ENCODE results near the gene GOSR2.
"Not testable (repeated sequence)": the region's sequence is repeated elsewhere in the genome, so short reads cannot be mapped to it uniquely, and the experiment has no call there.

Gene GOSR2

DNA sequence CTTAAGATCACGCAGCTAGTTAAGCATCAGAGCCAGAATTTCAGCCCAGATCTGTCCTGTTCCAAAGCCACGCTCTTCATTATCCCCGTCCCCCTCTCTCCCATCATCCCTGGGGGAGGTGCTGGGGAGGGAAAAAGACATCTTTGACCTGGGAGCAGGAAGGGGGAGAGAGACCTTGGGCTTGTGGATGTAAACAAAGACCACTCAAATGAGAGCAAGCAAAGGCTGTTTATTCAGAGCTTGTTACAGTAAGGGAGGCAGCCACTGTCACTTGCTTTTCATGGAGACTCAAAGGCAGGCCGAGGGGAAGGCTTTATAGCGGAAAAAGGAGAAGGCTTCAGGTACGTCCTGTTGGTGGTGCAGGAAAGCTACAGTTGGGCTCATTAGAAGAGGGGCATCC lies 59.6 kb downstream of the GOSR2 start:
- H3K27me3 ChIP-seq (ENCODE audit: control insufficient read depth, insufficient read depth, low read length), result no peaks in the 10 kb centered on the region
- H3K4me1 ChIP-seq, result no peaks in the 10 kb centered on the region
- H3K27ac ChIP-seq, result no peak overlapping the region
- H3K79me2 ChIP-seq, result no peaks in the 10 kb centered on the region
- H3K9me3 ChIP-seq (ENCODE audit: control insufficient read depth, low read length), result no peaks in the 10 kb centered on the region
- no peak overlapping the region for H3K4me3 ChIP-seq (ENCODE audit: low read depth, low read length)
- H3K4me2 ChIP-seq (ENCODE audit: low read length), result no peak overlapping the region
- TF ChIP-seq, protein P1, sequence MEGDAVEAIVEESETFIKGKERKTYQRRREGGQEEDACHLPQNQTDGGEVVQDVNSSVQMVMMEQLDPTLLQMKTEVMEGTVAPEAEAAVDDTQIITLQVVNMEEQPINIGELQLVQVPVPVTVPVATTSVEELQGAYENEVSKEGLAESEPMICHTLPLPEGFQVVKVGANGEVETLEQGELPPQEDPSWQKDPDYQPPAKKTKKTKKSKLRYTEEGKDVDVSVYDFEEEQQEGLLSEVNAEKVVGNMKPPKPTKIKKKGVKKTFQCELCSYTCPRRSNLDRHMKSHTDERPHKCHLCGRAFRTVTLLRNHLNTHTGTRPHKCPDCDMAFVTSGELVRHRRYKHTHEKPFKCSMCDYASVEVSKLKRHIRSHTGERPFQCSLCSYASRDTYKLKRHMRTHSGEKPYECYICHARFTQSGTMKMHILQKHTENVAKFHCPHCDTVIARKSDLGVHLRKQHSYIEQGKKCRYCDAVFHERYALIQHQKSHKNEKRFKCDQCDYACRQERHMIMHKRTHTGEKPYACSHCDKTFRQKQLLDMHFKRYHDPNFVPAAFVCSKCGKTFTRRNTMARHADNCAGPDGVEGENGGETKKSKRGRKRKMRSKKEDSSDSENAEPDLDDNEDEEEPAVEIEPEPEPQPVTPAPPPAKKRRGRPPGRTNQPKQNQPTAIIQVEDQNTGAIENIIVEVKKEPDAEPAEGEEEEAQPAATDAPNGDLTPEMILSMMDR (IDR thresholded peaks at IDR 0.05), result no peak
- no peak overlapping the region for H3K9ac ChIP-seq
- H3K36me3 ChIP-seq (ENCODE audit: control insufficient read depth, insufficient read depth, low read length), result no peaks in the 10 kb centered on the region
- H2AFZ ChIP-seq, result no peak overlapping the region

DNA sequence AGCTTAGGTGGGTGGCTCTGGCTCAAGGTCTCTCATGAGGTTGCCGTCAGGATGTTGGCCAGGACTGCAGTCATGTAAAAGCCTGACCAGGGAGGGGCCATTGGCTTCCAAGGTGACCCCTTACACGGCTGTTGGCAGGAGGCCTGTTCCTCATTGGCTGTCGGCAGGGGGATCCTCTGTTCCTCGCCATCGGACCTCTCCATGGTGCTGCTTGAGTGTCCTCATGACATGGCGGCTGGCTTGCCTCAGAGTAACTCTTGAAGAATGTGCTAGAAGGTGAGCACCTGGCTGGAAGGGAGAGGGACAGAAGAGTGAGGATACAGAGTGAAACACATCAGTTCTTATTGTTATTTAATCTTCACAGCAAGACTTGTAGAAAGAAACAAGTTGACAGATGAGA lies 60.8 kb downstream of the GOSR2 start:
- H3K9ac ChIP-seq, result no peak overlapping the region
- no peaks in the 10 kb centered on the region for H3K9me3 ChIP-seq (ENCODE audit: control insufficient read depth, low read length)
- H3K27ac ChIP-seq, result no peak overlapping the region
- H3K36me3 ChIP-seq (ENCODE audit: control insufficient read depth, insufficient read depth, low read length), result no peaks in the 10 kb centered on the region
- no peak overlapping the region for H3K4me3 ChIP-seq (ENCODE audit: low read depth, low read length)
- H3K27me3 ChIP-seq (ENCODE audit: control insufficient read depth, insufficient read depth, low read length), result no peaks in the 10 kb centered on the region
- TF ChIP-seq, protein P1 (IDR thresholded peaks at IDR 0.05), result no peak
- no peaks in the 10 kb centered on the region for H3K79me2 ChIP-seq
- H2AFZ ChIP-seq, result no peak overlapping the region
- no peak overlapping the region for H3K4me2 ChIP-seq (ENCODE audit: low read length)
- H3K4me1 ChIP-seq, result no peaks in the 10 kb centered on the region

DNA sequence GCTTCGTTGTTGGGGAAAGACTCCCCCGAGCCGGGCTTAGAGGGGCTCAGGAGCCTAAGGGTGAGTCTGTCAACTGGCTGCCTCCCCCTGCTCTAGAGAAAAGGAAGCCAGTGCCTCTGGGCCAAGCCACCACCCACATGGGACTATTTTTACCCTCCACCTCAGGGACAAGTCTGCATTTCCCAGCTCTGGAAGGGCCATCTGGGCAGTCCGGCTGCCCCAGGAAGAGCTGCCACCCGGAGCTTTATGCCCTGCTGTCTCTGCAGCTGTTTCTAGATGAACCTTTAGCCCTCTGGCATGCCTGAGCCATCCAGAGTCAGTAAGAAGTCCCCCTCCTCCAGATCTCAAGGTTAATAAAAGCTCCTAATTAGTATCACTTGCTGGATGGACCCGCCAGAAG lies 61.4 kb downstream of the GOSR2 start:
- H2AFZ ChIP-seq, result no peak overlapping the region
- no peak overlapping the region for H3K9ac ChIP-seq
- TF ChIP-seq, protein P1 (IDR thresholded peaks at IDR 0.05), result no peak
- H3K4me3 ChIP-seq (ENCODE audit: low read depth, low read length), result no peak overlapping the region
- no peaks in the 10 kb centered on the region for H3K9me3 ChIP-seq (ENCODE audit: control insufficient read depth, low read length)
- no peaks in the 10 kb centered on the region for H3K79me2 ChIP-seq
- H3K4me2 ChIP-seq (ENCODE audit: low read length), result no peak overlapping the region
- H3K27ac ChIP-seq, result no peak overlapping the region
- no peaks in the 10 kb centered on the region for H3K4me1 ChIP-seq
- no peaks in the 10 kb centered on the region for H3K36me3 ChIP-seq (ENCODE audit: control insufficient read depth, insufficient read depth, low read length)
- H3K27me3 ChIP-seq (ENCODE audit: control insufficient read depth, insufficient read depth, low read length), result no peaks in the 10 kb centered on the region

DNA sequence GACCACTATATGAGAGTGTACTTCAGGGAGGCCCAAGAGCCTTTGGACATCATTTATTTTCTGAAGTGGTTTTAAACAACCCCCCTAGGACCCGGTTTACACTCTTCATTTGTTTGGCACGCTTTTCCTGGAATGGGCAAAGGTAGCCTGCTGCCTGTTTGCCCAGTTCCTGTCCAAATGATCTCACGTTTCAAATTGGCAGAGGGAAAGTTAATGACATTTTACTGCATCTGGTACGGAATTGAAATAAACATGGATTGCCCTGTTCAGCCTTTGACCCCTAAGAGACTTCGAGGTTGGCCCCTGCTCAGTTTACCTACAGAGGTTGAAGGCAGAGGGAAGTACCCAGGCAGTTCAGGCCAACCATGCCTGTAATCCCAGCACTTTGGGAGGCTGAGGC lies 61.9 kb downstream of the GOSR2 start:
- H3K36me3 ChIP-seq (ENCODE audit: control insufficient read depth, insufficient read depth, low read length), result no peaks in the 10 kb centered on the region
- H3K4me2 ChIP-seq (ENCODE audit: low read length), result no peak overlapping the region
- no peak overlapping the region for H3K27ac ChIP-seq
- no peak overlapping the region for H3K9ac ChIP-seq
- H3K4me3 ChIP-seq (ENCODE audit: low read depth, low read length), result no peak overlapping the region
- no peak overlapping the region for H2AFZ ChIP-seq
- H3K9me3 ChIP-seq (ENCODE audit: control insufficient read depth, low read length), result no peaks in the 10 kb centered on the region
- no peaks in the 10 kb centered on the region for H3K79me2 ChIP-seq
- no peaks in the 10 kb centered on the region for H3K4me1 ChIP-seq
- H3K27me3 ChIP-seq (ENCODE audit: control insufficient read depth, insufficient read depth, low read length), result no peaks in the 10 kb centered on the region
- TF ChIP-seq, protein P1 (IDR thresholded peaks at IDR 0.05), result no peak

DNA sequence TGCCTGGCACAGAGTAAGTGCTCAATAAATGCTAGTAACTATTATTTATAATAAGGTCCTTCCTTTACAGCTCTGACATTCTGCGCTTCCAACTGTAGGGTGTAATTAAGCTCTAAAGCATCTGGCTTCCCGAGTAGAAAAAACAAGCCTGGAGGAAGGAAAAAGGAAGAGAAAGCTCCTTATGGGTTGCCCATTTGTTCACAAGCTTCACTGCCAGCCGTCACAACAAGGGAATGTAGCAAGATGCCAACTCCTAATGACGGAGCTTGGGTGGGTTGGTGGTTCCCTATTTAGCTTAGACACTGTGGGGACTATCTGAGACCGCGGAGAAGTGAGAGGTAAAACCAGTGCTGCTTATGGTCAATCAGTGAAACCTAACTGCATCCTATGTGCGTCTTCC lies 63.4 kb downstream of the GOSR2 start:
- no peaks in the 10 kb centered on the region for H3K36me3 ChIP-seq (ENCODE audit: control insufficient read depth, insufficient read depth, low read length)
- TF ChIP-seq, protein P1 (IDR thresholded peaks at IDR 0.05), result no peak
- no peak overlapping the region for H3K27ac ChIP-seq
- no peaks in the 10 kb centered on the region for H3K27me3 ChIP-seq (ENCODE audit: control insufficient read depth, insufficient read depth, low read length)
- H3K9me3 ChIP-seq (ENCODE audit: control insufficient read depth, low read length), result no peaks in the 10 kb centered on the region
- no peak overlapping the region for H3K4me3 ChIP-seq (ENCODE audit: low read depth, low read length)
- no peaks in the 10 kb centered on the region for H3K4me1 ChIP-seq
- H3K79me2 ChIP-seq, result no peaks in the 10 kb centered on the region
- H3K4me2 ChIP-seq (ENCODE audit: low read length), result no peak overlapping the region
- no peak overlapping the region for H3K9ac ChIP-seq
- H2AFZ ChIP-seq, result no peak overlapping the region

DNA sequence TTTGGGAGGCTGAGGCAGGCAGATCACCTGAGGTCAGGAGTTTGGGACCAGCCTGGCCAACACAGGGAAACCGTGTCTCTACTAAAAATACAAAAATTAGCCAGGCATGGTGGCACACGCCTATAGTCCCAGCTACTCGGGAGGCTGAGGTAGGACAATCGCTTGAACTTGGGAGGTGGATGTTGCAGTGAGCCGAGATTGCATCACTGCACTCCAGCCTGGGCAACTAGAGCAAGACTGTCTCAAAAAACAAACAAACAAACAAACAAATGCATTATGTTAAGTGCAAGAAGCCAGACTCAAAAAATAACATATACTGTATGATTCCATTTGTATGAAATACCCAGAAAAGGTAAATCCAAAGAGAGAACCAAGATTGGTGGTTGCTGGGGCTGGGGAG lies 65.0 kb downstream of the GOSR2 start:
- not testable (repeated sequence) for H3K9ac ChIP-seq; H3K4me1 ChIP-seq; H3K27ac ChIP-seq; H3K36me3 ChIP-seq (ENCODE audit: control insufficient read depth, insufficient read depth, low read length); H3K4me2 ChIP-seq (ENCODE audit: low read length); H3K4me3 ChIP-seq (ENCODE audit: low read depth, low read length); H2AFZ ChIP-seq; H3K9me3 ChIP-seq (ENCODE audit: control insufficient read depth, low read length); H3K79me2 ChIP-seq; H3K27me3 ChIP-seq (ENCODE audit: control insufficient read depth, insufficient read depth, low read length)
